ENCODE results near the gene TNC.

DNA sequence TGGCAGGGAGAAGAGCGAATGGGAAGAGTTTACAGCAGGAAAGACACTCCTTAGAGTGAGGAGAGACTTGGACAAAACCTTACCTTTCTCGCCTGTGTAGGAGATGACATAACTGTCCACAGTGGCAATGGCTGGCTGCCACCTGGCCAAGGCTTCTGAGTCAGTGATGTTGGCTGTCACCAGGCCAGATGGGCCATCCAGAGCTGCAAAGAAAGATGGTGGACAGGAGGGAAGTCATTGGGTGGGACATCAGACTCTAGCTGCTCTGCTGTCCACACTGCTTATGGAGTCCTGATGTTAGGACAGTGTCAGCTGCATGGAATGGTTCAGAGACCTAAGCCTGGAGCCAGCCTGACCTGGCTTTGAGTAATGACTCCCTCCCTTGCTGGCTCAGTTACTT lies 79.8 kb downstream of the TNC start:
- TF ChIP-seq SRF (IDR thresholded peaks at IDR 0.05; ENCODE audit: low read depth in 2 of 2, low read length in 2 of 2) (no peak), PRDM15 (CRISPR knock-in tag; IDR thresholded peaks at IDR 0.05) (no peak), NRF1 (conservative IDR thresholded peaks at IDR 0.05; ENCODE audit: low read depth, low read length) (no peak), MAX (IDR thresholded peaks at IDR 0.05; ENCODE audit: low read depth, low read length) (no peak), ESRRA (IDR thresholded peaks at IDR 0.05; ENCODE audit: low read length) (no peak), NR2C2 (IDR thresholded peaks at IDR 0.05; ENCODE audit: borderline replicate concordance, control insufficient read depth, insufficient read length, low read depth) (no peak), EP300 (IDR thresholded peaks at IDR 0.05; ENCODE audit: borderline replicate concordance in 1 of 2, control insufficient read depth in 1 of 2, low read depth in 2 of 2, low read length in 2 of 2) (no peak), BRCA1 (IDR thresholded peaks at IDR 0.05; ENCODE audit: low read depth, low read length) (no peak), POLR2A (IDR thresholded peaks at IDR 0.05; ENCODE audit: low read depth, low read length) (no peak)
- TF ChIP-seq, protein P1, sequence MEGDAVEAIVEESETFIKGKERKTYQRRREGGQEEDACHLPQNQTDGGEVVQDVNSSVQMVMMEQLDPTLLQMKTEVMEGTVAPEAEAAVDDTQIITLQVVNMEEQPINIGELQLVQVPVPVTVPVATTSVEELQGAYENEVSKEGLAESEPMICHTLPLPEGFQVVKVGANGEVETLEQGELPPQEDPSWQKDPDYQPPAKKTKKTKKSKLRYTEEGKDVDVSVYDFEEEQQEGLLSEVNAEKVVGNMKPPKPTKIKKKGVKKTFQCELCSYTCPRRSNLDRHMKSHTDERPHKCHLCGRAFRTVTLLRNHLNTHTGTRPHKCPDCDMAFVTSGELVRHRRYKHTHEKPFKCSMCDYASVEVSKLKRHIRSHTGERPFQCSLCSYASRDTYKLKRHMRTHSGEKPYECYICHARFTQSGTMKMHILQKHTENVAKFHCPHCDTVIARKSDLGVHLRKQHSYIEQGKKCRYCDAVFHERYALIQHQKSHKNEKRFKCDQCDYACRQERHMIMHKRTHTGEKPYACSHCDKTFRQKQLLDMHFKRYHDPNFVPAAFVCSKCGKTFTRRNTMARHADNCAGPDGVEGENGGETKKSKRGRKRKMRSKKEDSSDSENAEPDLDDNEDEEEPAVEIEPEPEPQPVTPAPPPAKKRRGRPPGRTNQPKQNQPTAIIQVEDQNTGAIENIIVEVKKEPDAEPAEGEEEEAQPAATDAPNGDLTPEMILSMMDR (IDR thresholded peaks at IDR 0.05 in 2 of 3, conservative IDR thresholded peaks at IDR 0.05 in 1 of 3; ENCODE audit: control insufficient read depth in 2 of 3, extremely low read depth in 1 of 3, insufficient read depth in 1 of 3, low read depth in 3 of 3, low read length in 3 of 3) = no peak
